Mesenchymal stem cell (in vitro differentiated cells and primary cell): ENCODE measurements around the gene LCP1.

Experiments
- DNase-seq: peaks from one replicate; pipeline ENCODE4 v3.0.0-alpha.2; 2013
- H2AFZ ChIP-seq: one replicate; pipeline ENCODE4 v1.6.1; 2013; ENCODE audit warnings: low read depth, mild to moderate bottlenecking, control low read depth, inconsistent platforms, low read length, moderate library complexity
- H2AK5ac ChIP-seq: 2 replicates; pipeline ENCODE4 v1.6.1; 2013; ENCODE audit warnings: low read length, moderate library complexity, mild to moderate bottlenecking, inconsistent platforms; ENCODE audit not compliant: severe bottlenecking
- H2BK120ac ChIP-seq: one replicate; pipeline ENCODE4 v1.6.1; 2013; ENCODE audit warnings: low read depth, mild to moderate bottlenecking, inconsistent platforms, low read length, moderate library complexity
- H2BK12ac ChIP-seq, 2 experiments: one replicate each; pipeline ENCODE4 v1.6.1; 2013; ENCODE audit warnings: inconsistent platforms in 2 of 2, low read length in 2 of 2, mild to moderate bottlenecking in 2 of 2, moderate library complexity in 2 of 2, control low read depth in 1 of 2
- H2BK15ac ChIP-seq: one replicate; pipeline ENCODE4 v1.6.1; 2013; ENCODE audit warnings: mild to moderate bottlenecking, low read depth, inconsistent platforms; ENCODE audit not compliant: poor library complexity, severe bottlenecking
- H2BK5ac ChIP-seq: 2 replicates; pipeline ENCODE4 v1.6.1; 2013; ENCODE audit warnings: low read depth, mild to moderate bottlenecking, low read length, control low read depth, inconsistent platforms; ENCODE audit not compliant: poor library complexity, severe bottlenecking
- H3K14ac ChIP-seq, 2 experiments: one replicate each; pipeline ENCODE4 v1.6.1; 2013; ENCODE audit warnings: inconsistent platforms in 2 of 2, low read length in 2 of 2, control low read depth in 1 of 2, mild to moderate bottlenecking in 1 of 2, moderate library complexity in 1 of 2
- H3K18ac ChIP-seq, 2 experiments: one replicate each; pipeline ENCODE4 v1.6.1; 2013; ENCODE audit warnings: inconsistent platforms in 2 of 2, low read length in 2 of 2, control low read depth in 1 of 2, low read depth in 1 of 2, mild to moderate bottlenecking in 1 of 2
- H3K23ac ChIP-seq, 2 experiments: one replicate each; pipeline ENCODE4 v1.6.1; 2013; ENCODE audit warnings: inconsistent platforms in 2 of 2, low read length in 2 of 2, mild to moderate bottlenecking in 2 of 2, moderate library complexity in 2 of 2, control low read depth in 1 of 2
- H3K27ac ChIP-seq: 2 replicates; pipeline ENCODE4 v1.5.1; 2013; ENCODE audit warnings: mild to moderate bottlenecking, moderate library complexity, low read length, control low read depth, inconsistent platforms; ENCODE audit not compliant: poor library complexity, severe bottlenecking
- H3K27me3 ChIP-seq, 2 experiments: 2 replicates each; pipeline versions ENCODE4 v1.6.1 to v1.7.0; 2013; ENCODE audit warnings: low read length in 2 of 2, mild to moderate bottlenecking in 2 of 2, moderate library complexity in 2 of 2, control low read depth in 1 of 2, inconsistent platforms in 1 of 2; ENCODE audit not compliant: control insufficient read depth in 1 of 2, insufficient read depth in 1 of 2
- H3K36me3 ChIP-seq, 2 experiments: 2 replicates each; pipeline versions ENCODE4 v1.6.1 to v1.7.0; 2013; ENCODE audit warnings: low read length in 2 of 2, control low read depth in 1 of 2, inconsistent platforms in 1 of 2, low read depth in 1 of 2, mild to moderate bottlenecking in 1 of 2; ENCODE audit not compliant: insufficient read depth in 2 of 2, control insufficient read depth in 1 of 2
- H3K4ac ChIP-seq, 2 experiments: one replicate each; pipeline ENCODE4 v1.6.1; 2013; ENCODE audit warnings: inconsistent platforms in 2 of 2, low read length in 2 of 2, mild to moderate bottlenecking in 2 of 2, moderate library complexity in 2 of 2, control low read depth in 1 of 2, low read depth in 1 of 2
- H3K4me1 ChIP-seq: 2 replicates; pipeline ENCODE4 v1.6.1; 2013; ENCODE audit warnings: low read depth, low read length, control low read depth; ENCODE audit not compliant: control insufficient read depth, insufficient read depth
- H3K4me2 ChIP-seq: 2 replicates; pipeline ENCODE4 v1.6.1; 2013; ENCODE audit warnings: low read length, mild to moderate bottlenecking, inconsistent platforms; ENCODE audit not compliant: poor library complexity, severe bottlenecking
- H3K4me3 ChIP-seq, 2 experiments: 2 replicates each; pipeline versions ENCODE4 v1.5.1 to v1.7.0; 2013; ENCODE audit warnings: low read length in 2 of 2, mild to moderate bottlenecking in 2 of 2, control low read depth in 1 of 2, low read depth in 1 of 2; ENCODE audit not compliant: insufficient read depth in 1 of 2
- H3K79me1 ChIP-seq: replicated peaks from 2 replicates; pipeline ENCODE4 v1.6.1; 2013; ENCODE audit warnings: mild to moderate bottlenecking, control low read depth, low read length, inconsistent platforms; ENCODE audit not compliant: poor library complexity, severe bottlenecking
- H3K9ac ChIP-seq: 2 replicates; pipeline ENCODE4 v1.7.0; 2013; ENCODE audit warnings: mild to moderate bottlenecking, low read length, moderate library complexity
- H3K9me3 ChIP-seq: 2 replicates; pipeline ENCODE4 v1.7.0; 2013; ENCODE audit warnings: mild to moderate bottlenecking, low read length; ENCODE audit not compliant: control insufficient read depth
- H4K8ac ChIP-seq: one replicate; pipeline ENCODE4 v1.6.1; 2013; ENCODE audit warnings: inconsistent platforms, mild to moderate bottlenecking, low read length, moderate library complexity
- H4K91ac ChIP-seq: one replicate; pipeline ENCODE4 v1.6.1; 2013; ENCODE audit warnings: mild to moderate bottlenecking, low read length, inconsistent platforms
- WGBS: methylation state at CpG from one replicate; pipeline ENCODE4 v1.1.7; 2013; ENCODE audit warnings: mixed read lengths; 5-methylcytosine and 5-hydroxymethylcytosine counted together

The LCP1 gene

GRCh38 chr13:46181377-46181839, 569 bp downstream of the LCP1 start:
- H3K79me1 ChIP-seq: no peaks in the 10 kb centered on the region
- no peak overlapping the region for H3K4me3 ChIP-seq
- DNase-seq: no peak
- H3K36me3 ChIP-seq: no peaks in the 10 kb centered on the region
- no peak overlapping the region for H4K8ac ChIP-seq
- 96% methylated on average over 5 of the region's 5 CpGs for WGBS
- H3K4me1 ChIP-seq: peaks cover 2% of the 10 kb centered on the region
- H2BK15ac ChIP-seq: no peak overlapping the region
- no peak overlapping the region for H2AFZ ChIP-seq
- no peak overlapping the region for H3K14ac ChIP-seq
- no peak overlapping the region for H3K27ac ChIP-seq
- no peak overlapping the region for H3K23ac ChIP-seq
- H3K4ac ChIP-seq: no peak overlapping the region
- H3K27me3 ChIP-seq: peaks cover 0 to 11% of the 10 kb centered on the region in 2 experiments
- no peak overlapping the region for H4K91ac ChIP-seq
- no peak overlapping the region for H2BK12ac ChIP-seq
- H3K9me3 ChIP-seq: no peaks in the 10 kb centered on the region
- no peak overlapping the region for H3K18ac ChIP-seq
- no peak overlapping the region for H2BK120ac ChIP-seq
- H3K9ac ChIP-seq: no peak overlapping the region
- no peak overlapping the region for H2AK5ac ChIP-seq
- H2BK5ac ChIP-seq: no peak overlapping the region
- no peak overlapping the region for H3K4me2 ChIP-seq

- no peaks in the 10 kb centered on the region for H3K9me3 ChIP-seq
- no peaks in the 10 kb centered on the region for H3K36me3 ChIP-seq
- no peak for DNase-seq
- H3K4me2 ChIP-seq: no peak overlapping the region
- no peak overlapping the region for H2BK15ac ChIP-seq
- H3K27ac ChIP-seq: no peak overlapping the region
- no peak overlapping the region for H3K9ac ChIP-seq
- H2BK120ac ChIP-seq: no peak overlapping the region
- H3K23ac ChIP-seq: no peak overlapping the region
- no peak overlapping the region for H4K8ac ChIP-seq
- H3K27me3 ChIP-seq: peaks cover 0 to 11% of the 10 kb centered on the region in 2 experiments
- H3K4me1 ChIP-seq: peaks cover 2% of the 10 kb centered on the region
- no peak overlapping the region for H3K18ac ChIP-seq
- no peak overlapping the region for H2BK5ac ChIP-seq
- no peak overlapping the region for H3K4me3 ChIP-seq
- no CpG with 5 or more reads among the region's 5 CpGs for WGBS
- no peak overlapping the region for H2BK12ac ChIP-seq
- H3K14ac ChIP-seq: no peak overlapping the region
- H2AK5ac ChIP-seq: no peak overlapping the region
- H3K79me1 ChIP-seq: no peaks in the 10 kb centered on the region
- H4K91ac ChIP-seq: no peak overlapping the region
- no peak overlapping the region for H2AFZ ChIP-seq
- no peak overlapping the region for H3K4ac ChIP-seq
Measured at GRCh38 chr13:46179969-46180763, 1.8 kb downstream of the LCP1 start.

GRCh38 chr13:46179491-46179908, 2.5 kb downstream of the LCP1 start:
- H3K18ac ChIP-seq: no peak overlapping the region
- H3K4me2 ChIP-seq: no peak overlapping the region
- H3K9me3 ChIP-seq: no peaks in the 10 kb centered on the region

GRCh38 chr13:46178821-46179220, 3.2 kb downstream of the LCP1 start:
- H4K91ac ChIP-seq: no peak overlapping the region
- no peaks in the 10 kb centered on the region for H3K79me1 ChIP-seq
- no peak overlapping the region for H3K4me2 ChIP-seq
- peaks cover 2% of the 10 kb centered on the region for H3K4me1 ChIP-seq
- H3K4me3 ChIP-seq: no peak overlapping the region
- no peak overlapping the region for H2BK5ac ChIP-seq
- H3K14ac ChIP-seq: no peak overlapping the region
- peaks cover 0 to 6% of the 10 kb centered on the region in 2 experiments for H3K27me3 ChIP-seq
- H3K23ac ChIP-seq: no peak overlapping the region
- no peak for DNase-seq
- no peak overlapping the region for H2AK5ac ChIP-seq
- no peak overlapping the region for H2BK120ac ChIP-seq
- H3K36me3 ChIP-seq: no peaks in the 10 kb centered on the region
- no peak overlapping the region for H2AFZ ChIP-seq
- H3K9me3 ChIP-seq: no peaks in the 10 kb centered on the region
- no peak overlapping the region for H4K8ac ChIP-seq
- H2BK15ac ChIP-seq: no peak overlapping the region
- no peak overlapping the region for H2BK12ac ChIP-seq
- H3K18ac ChIP-seq: no peak overlapping the region
- no peak overlapping the region for H3K27ac ChIP-seq
- no peak overlapping the region for H3K4ac ChIP-seq
- no peak overlapping the region for H3K9ac ChIP-seq

More at GRCh38 chr13:46179491-46179908, 2.5 kb downstream of the LCP1 start:
- Histone ChIP-seq H3K27me3 (peaks cover 0 to 6% of the 10 kb centered on the region in 2 experiments), H3K14ac (no peak overlapping the region), H2AFZ (no peak overlapping the region), H3K9ac (no peak overlapping the region), H3K4me1 (peaks cover 2% of the 10 kb centered on the region), H4K8ac (no peak overlapping the region), H2BK120ac (no peak overlapping the region), H2BK5ac (no peak overlapping the region), H3K79me1 (no peaks in the 10 kb centered on the region), H2BK15ac (no peak overlapping the region), H3K27ac (no peak overlapping the region), H3K36me3 (no peaks in the 10 kb centered on the region), H3K23ac (no peak overlapping the region), H4K91ac (no peak overlapping the region), H2AK5ac (no peak overlapping the region), H3K4me3 (no peak overlapping the region), H3K4ac (no peak overlapping the region), H2BK12ac (no peak overlapping the region)
- DNase-seq: no peak
- whole genome bisulfite sequencing: 91% methylated on average over 2 of the region's 3 CpGs
